ENCODE results near the gene SAPCD2. TPM values are rescaled to one million over a fixed set of nuclear protein-coding genes. Genes with fewer than 3 reads are reported as not detected.
A peak's percentile ranks its signal among the peaks of the same experiment; 100 is the strongest.

The SAPCD2 gene
- total and polyA plus RNA-seq, 9 of the 15 experiments (the other 6 are each of a cell fraction or from before 2014, with no cell fraction given), result 3.4 to 91.8 (median 18.8) TPM

GRCh38 chr9:137027369-137028262 lies 42.7 kb downstream of the SAPCD2 start, which contains the start of gene ABCA2 (continued):
- TF ChIP-seq CTCF (IDR thresholded peaks at IDR 0.05 in 2 of 3, conservative IDR thresholded peaks at IDR 0.05 in 1 of 3; ENCODE audit: insufficient read depth in 2 of 3, low read depth in 1 of 3, low read length in 3 of 3) (no peak), SMAD4 (CRISPR knock-in tag; conservative IDR thresholded peaks at IDR 0.05) (no peak), ZNF324 (CRISPR knock-in tag; IDR thresholded peaks at IDR 0.05) (no peak), FOXA1 (IDR thresholded peaks at IDR 0.05; ENCODE audit: borderline replicate concordance) (no peak), ZNF124 (CRISPR knock-in tag; IDR thresholded peaks at IDR 0.05) (0 out of 2 replicates have a peak, but pooled peaks have one; percentile 24), ZNF384 (IDR thresholded peaks at IDR 0.05; ENCODE audit: low read depth, low read length) (no peak), SMAD2 (IDR thresholded peaks at IDR 0.05; ENCODE audit: low read depth, low read length) (no peak), HDAC3 (IDR thresholded peaks at IDR 0.05; ENCODE audit: borderline replicate concordance, partially characterized antibody) (no peak), ETS2 (tag; IDR thresholded peaks at IDR 0.05; ENCODE audit: borderline replicate concordance, poor library complexity, severe bottlenecking) (no peak), SIX5 (IDR thresholded peaks at IDR 0.05; ENCODE audit: borderline replicate concordance in 1 of 2, insufficient read depth in 1 of 2, low read depth in 1 of 2, low read length in 2 of 2) (no peak), PHF8 (IDR thresholded peaks at IDR 0.05; ENCODE audit: borderline replicate concordance, low read length) (peak; percentile 53; the same call in 1 of the 2 replicates), EP300 (IDR thresholded peaks at IDR 0.05; ENCODE audit: low read length) (no peak), ZNF445 (CRISPR knock-in tag; IDR thresholded peaks at IDR 0.05; ENCODE audit: low read depth) (no peak), GABPB1 (CRISPR knock-in tag; IDR thresholded peaks at IDR 0.05) (0 out of 2 replicates have a peak, but pooled peaks have one; percentile 28), MAX (CRISPR knock-in tag; IDR thresholded peaks at IDR 0.05) (peak; percentile 36; the same call in 1 of the 2 replicates), NR2C2 (CRISPR knock-in tag; IDR thresholded peaks at IDR 0.05) (no peak), NR2C2 (tag; IDR thresholded peaks at IDR 0.05) (peak; percentile 18; the same call in 1 of the 2 replicates), CCNT2 (IDR thresholded peaks at IDR 0.05; ENCODE audit: borderline replicate concordance, extremely low read depth, insufficient read length, low read depth, low read length) (peak; percentile 8), ZNF408 (CRISPR knock-in tag; IDR thresholded peaks at IDR 0.05; ENCODE audit: low read depth) (no peak), MAZ (CRISPR knock-in tag; conservative IDR thresholded peaks at IDR 0.05 in 1 of 2, IDR thresholded peaks at IDR 0.05 in 1 of 2) (peak in 1 of 2 experiments; percentile 26; a peak in 1 of 4 replicates), CREB3L1 (IDR thresholded peaks at IDR 0.05; ENCODE audit: borderline replicate concordance, low read depth) (no peak)

All from K562 (cell line).